Prostate gland (tissue), 2 donors: ENCODE measurements around the gene CRMP1. TPM values are rescaled to one million over a fixed set of nuclear protein-coding genes. Genes with fewer than 3 reads are reported as not detected.
A peak's percentile ranks its signal among the peaks of the same experiment; 100 is the strongest.

ENCODE experiments used
- DNase-seq: peaks from one replicate; pipeline ENCODE4 v3.0.0-alpha.2; 2019; ENCODE audit warnings: low spot score
- H3K27ac ChIP-seq, 2 donors: fragments of 200-600 bp; sonication (generic); 2 replicates each; pipeline ENCODE4 v1.5.1; 2017 to 2019
- H3K27me3 ChIP-seq: fragments of 200-600 bp; sonication (generic); replicated peaks from 2 replicates; pipeline ENCODE4 v1.5.1; 2019; ENCODE audit not compliant: insufficient read depth
- H3K36me3 ChIP-seq, 2 donors: fragments of 200-600 bp; sonication (generic); 1 replicate in 1 of 2; 2 replicates in 1 of 2; pipeline versions ENCODE4 v1.5.1 to v1.8.1; 2017 to 2019
- H3K4me1 ChIP-seq: fragments of 200-600 bp; sonication (generic); replicated peaks from 2 replicates; pipeline ENCODE4 v1.5.1; 2019
- H3K4me3 ChIP-seq, 2 donors: fragments of 200-600 bp; sonication (generic); 2 replicates each; pipeline ENCODE4 v1.5.1; 2017 to 2019
- H3K9me3 ChIP-seq: fragments of 200-600 bp; sonication (generic); 2 replicates; pipeline ENCODE4 v1.5.1; 2017
- POLR2A ChIP-seq: fragments of 450-650 bp; IDR thresholded peaks from one replicate; pipeline ENCODE4 v1.6.1; 2016; ENCODE audit warnings: antibody characterized with exemption, mild to moderate bottlenecking
- POLR2AphosphoS5 ChIP-seq: sonication (generic); formaldehyde crosslinking; IDR thresholded peaks from one replicate; pipeline ENCODE4 v1.6.1; 2017; ENCODE audit warnings: antibody characterized with exemption
- WGBS: methylation state at CpG from one replicate; pipeline ENCODE4 v1.1.5; 2018; 5-methylcytosine and 5-hydroxymethylcytosine counted together
- intact Hi-C: fragments of 100-400 bp; cut with DNase I; formaldehyde crosslinking; loops from one replicate; pipeline ENCODE4 v1.14.2; 2022
- total RNA-seq, 2 donors: library from RNA; depleted of rRNA; stranded (reverse); fragments of >200 nt; gene quantifications; one replicate each; pipeline ENCODE4 v1.1.0, GENCODE V29; 2016
- TF ChIP-seq, protein P1 (sequence below), 4 experiments: fragments of 200-600 bp in 2 of 4; fragments of 450-650 bp in 2 of 4; sonication (generic) in 2 of 4; IDR thresholded peaks; 1 replicate in 3 of 4; 2 replicates in 1 of 4; pipeline ENCODE4 v1.5.1; 2016 to 2019; ENCODE audit warnings: antibody characterized with exemption in 4 of 4, mild to moderate bottlenecking in 2 of 4, moderate library complexity in 2 of 4

Gene CRMP1
- 1 to 10 TPM; 1.4 to 6.0 TPM for total RNA-seq

DNA sequence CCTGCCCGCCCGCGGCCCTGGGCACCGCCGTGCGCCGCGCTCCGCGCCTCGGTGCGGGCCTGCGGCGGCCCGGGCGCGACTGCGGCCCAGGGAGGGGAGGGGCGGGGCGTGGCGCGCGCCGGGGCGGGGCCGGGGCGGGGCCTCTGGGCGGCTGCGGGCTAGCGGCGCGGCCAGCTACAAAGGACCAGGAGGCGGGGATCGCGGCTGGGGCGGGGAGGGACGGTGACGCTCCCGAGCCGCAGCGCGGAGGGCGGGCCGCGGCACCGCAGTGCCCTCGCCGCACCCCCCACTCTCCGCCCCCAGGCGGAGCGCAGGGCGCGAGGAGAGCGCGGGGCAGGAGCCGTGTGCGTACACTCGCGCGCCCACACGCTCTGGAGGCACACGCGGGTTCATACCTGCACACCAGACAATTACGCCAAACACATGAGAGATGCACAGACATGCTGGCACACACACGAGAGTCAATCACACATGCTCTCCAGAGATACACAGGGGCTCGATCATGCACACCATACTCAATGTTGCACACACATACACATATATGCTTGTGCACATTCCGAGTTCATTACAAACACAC is at the start of gene CRMP1:
CRMP1 (minus strand) TSS at position 83 of the 577 bp plus-strand sequence. CDS start 117 bp downstream, outside the sequence.
- peak within 1 kb of the TSS in 1 of 2 donors; percentile 12 for H3K4me3 ChIP-seq
- WGBS: 8% methylated on average over 23 of the region's 67 CpGs
- intact Hi-C loops: no loop called here
- no peaks in the 10 kb centered on the region for H3K9me3 ChIP-seq
- no peak within 1 kb of the TSS for H3K27ac ChIP-seq
- TF ChIP-seq, protein P1, sequence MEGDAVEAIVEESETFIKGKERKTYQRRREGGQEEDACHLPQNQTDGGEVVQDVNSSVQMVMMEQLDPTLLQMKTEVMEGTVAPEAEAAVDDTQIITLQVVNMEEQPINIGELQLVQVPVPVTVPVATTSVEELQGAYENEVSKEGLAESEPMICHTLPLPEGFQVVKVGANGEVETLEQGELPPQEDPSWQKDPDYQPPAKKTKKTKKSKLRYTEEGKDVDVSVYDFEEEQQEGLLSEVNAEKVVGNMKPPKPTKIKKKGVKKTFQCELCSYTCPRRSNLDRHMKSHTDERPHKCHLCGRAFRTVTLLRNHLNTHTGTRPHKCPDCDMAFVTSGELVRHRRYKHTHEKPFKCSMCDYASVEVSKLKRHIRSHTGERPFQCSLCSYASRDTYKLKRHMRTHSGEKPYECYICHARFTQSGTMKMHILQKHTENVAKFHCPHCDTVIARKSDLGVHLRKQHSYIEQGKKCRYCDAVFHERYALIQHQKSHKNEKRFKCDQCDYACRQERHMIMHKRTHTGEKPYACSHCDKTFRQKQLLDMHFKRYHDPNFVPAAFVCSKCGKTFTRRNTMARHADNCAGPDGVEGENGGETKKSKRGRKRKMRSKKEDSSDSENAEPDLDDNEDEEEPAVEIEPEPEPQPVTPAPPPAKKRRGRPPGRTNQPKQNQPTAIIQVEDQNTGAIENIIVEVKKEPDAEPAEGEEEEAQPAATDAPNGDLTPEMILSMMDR (IDR thresholded peaks at IDR 0.05): no peak
- no peak for TF ChIP-seq POLR2A
- no peak for TF ChIP-seq POLR2AphosphoS5
- H3K27me3 ChIP-seq: peaks cover 42% of the 10 kb centered on the region
- H3K36me3 ChIP-seq: no peaks in the 10 kb centered on the region
- no peaks in the 10 kb centered on the region for H3K4me1 ChIP-seq
- DNase-seq: no peak

DNA sequence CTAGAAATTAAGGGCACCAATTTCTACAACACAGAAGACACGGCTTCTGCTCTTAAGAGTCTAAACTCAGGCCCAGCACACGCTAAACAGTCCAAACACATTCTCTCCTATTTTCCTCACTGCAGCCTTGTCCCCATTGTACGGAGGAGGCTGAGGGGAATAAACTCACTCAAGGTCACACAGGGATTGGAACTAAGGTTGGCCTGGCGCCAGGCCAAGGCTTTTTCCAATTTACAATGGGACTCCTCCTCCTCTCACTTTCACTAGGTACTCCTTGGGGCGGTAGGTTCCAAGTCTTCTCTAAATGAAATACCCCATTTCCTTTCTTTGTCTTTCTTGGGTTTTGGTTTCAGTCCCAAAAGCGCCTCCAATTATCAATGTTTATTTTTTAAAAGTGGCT is 48.7 kb upstream of the CRMP1 start:
- H3K27ac ChIP-seq: no peak overlapping the region
- no peaks in the 10 kb centered on the region for H3K27me3 ChIP-seq
- H3K36me3 ChIP-seq: no peaks in the 10 kb centered on the region
- intact Hi-C loops: no loop called here
- no peak for DNase-seq
- H3K4me1 ChIP-seq: no peaks in the 10 kb centered on the region
- TF ChIP-seq POLR2A (no peak), POLR2AphosphoS5 (no peak)
- TF ChIP-seq, protein P1 (IDR thresholded peaks at IDR 0.05): no peak
- H3K4me3 ChIP-seq: no peak overlapping the region
- 53% methylated on average over 6 of the region's 6 CpGs for WGBS
- H3K9me3 ChIP-seq: no peaks in the 10 kb centered on the region

DNA sequence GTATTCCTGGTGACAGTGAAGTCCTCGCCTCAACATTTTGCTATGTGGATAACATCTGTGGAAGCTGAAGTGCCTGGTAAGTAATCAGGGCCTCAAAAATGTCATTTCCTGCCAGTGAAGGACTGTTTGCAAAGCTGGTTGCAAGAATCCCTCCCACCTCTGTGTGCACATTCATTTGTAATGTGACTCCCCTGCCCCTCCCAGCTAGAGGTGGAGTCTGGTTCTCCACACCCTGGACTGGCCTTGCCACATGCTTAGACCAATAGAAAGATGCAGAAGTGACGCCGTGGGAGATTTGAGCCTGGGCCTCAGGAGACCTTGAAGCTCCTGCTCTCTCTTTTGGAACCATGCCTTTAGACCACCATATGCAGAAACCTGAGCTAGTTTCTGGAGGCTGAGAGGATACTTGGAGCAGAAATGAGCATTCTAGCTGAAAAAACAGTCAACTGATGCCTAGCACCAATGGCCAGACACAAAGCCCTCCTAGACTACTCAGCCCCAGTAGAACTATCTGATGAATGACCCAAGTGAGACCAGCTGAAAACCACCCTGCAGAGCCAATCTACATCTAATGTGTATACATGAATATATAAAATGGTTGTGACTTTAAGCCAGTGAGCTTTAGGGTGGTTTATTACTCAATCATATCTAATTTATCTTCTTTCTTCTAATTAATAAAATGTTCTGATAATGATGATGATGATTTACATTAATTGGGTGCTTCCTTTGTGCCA is 47.8 kb upstream of the CRMP1 start:
- intact Hi-C loops: no loop called here
- no peak for DNase-seq
- no peak for TF ChIP-seq POLR2A
- no peak for TF ChIP-seq POLR2AphosphoS5
- TF ChIP-seq, protein P1 (IDR thresholded peaks at IDR 0.05): no peak
- Histone ChIP-seq H3K27me3 (no peaks in the 10 kb centered on the region), H3K36me3 (no peaks in the 10 kb centered on the region), H3K9me3 (no peaks in the 10 kb centered on the region), H3K27ac (no peak overlapping the region), H3K4me3 (no peak overlapping the region), H3K4me1 (no peaks in the 10 kb centered on the region)
- WGBS: 34% methylated on average over 3 of the region's 3 CpGs

DNA sequence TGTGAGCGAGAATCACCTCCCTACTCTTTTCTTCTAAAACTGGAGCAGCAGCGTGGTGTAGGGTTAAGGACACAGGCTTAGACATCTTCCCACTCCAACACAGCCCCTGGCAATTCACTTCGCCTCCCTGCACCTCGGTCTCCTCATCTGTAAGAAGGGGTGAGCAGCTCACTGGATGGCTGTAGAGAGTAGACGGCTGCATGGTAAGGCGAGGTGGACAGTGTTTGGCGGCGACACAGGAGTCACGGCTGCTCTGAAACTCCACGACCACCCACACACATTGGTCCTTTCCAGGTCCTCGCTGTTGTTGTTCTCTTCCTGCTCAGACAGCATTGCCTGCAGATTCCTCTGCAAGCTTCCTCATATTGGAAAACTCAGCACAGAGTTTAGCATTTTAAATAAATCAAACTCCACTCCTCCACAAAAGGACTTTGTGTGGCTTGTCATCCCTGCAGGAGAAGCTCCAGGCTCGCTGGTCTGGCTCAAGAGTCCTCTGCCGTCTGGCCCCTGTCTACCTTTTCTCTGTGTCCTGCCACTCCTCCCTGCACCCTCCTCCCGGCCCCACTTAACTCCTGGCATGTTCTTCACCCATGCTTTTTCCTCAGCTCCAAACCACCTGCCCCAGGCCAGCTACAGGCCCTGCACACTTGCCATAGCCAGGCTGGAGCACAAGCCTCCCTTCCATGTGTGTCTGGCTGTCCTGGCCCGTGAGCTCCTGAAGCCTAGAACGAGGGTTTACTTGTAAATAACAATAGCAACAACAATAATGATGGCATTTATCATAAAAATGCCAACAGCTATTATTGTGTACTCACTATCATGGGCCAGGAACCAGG is 41.3 kb upstream of the CRMP1 start:
- Histone ChIP-seq H3K4me3 (no peak overlapping the region), H3K36me3 (no peaks in the 10 kb centered on the region), H3K9me3 (no peaks in the 10 kb centered on the region), H3K27me3 (peaks cover 2% of the 10 kb centered on the region), H3K27ac (no peak overlapping the region), H3K4me1 (no peaks in the 10 kb centered on the region)
- TF ChIP-seq, protein P1 (IDR thresholded peaks at IDR 0.05): no peak
- TF ChIP-seq POLR2A (no peak), POLR2AphosphoS5 (no peak)
- 73% methylated on average over 16 of the region's 16 CpGs for WGBS
- intact Hi-C loops: no loop called here
- DNase-seq: no peak
